ENCODE results near the gene PMVK.
"Not testable (repeated sequence)": the region's sequence is repeated elsewhere in the genome, so short reads cannot be mapped to it uniquely, and the experiment has no call there.

PMVK gene

DNA sequence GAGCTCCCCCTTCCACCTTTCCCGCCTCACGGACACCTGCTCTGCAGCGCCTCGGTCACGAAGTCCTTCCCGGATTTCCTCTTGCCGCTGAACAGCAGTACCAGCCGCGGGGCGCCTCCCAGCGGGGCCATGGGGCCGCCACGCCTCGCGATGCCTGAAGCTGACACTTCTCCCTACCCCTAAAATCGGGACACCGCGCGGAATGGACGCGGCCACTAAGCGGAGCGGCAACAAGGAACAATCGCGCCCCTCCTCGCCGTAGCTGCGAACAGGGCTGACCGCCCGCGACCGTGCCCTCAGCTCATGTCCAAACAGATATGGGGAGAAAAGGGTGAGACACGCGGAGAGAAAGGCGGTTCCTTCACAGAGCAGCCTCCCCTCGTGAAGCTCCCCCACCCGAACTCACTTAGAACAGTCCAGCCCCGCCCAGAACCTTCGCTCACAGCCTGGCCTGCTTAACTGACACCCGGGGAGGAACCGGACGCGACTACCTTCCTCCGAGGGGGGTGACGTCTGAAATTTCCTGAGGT lies at the start of gene PMVK:
PMVK (minus strand) TSS at position 165 of the 530 bp plus-strand sequence; CDS start at position 131, 34 bp downstream.
- H3K9me3 ChIP-seq (ENCODE audit: low read depth, low read length): no peaks in the 10 kb centered on the region
- peak; percentile 90 for DNase-seq (ENCODE audit: low read depth, low spot score)
- peak within 1 kb of the TSS; percentile 99 for H3K27ac ChIP-seq
- H3K36me3 ChIP-seq (ENCODE audit: insufficient read depth, low read length): no peaks in the 10 kb centered on the region
- TF ChIP-seq POLR2AphosphoS5 (IDR thresholded peaks at IDR 0.05; ENCODE audit: borderline replicate concordance, low read depth, low read length) (peak; percentile 78), EZH2 (IDR thresholded peaks at IDR 0.05) (no peak), FOXP2 (optimal IDR thresholded peaks at IDR 0.05; ENCODE audit: control extremely low read depth, extremely low read length, insufficient read depth) (no peak)
- peak within 1 kb of the TSS; percentile 99 for H3K9ac ChIP-seq (ENCODE audit: insufficient read length)
- H3K4me3 ChIP-seq: peak within 1 kb of the TSS; percentile 98

DNA sequence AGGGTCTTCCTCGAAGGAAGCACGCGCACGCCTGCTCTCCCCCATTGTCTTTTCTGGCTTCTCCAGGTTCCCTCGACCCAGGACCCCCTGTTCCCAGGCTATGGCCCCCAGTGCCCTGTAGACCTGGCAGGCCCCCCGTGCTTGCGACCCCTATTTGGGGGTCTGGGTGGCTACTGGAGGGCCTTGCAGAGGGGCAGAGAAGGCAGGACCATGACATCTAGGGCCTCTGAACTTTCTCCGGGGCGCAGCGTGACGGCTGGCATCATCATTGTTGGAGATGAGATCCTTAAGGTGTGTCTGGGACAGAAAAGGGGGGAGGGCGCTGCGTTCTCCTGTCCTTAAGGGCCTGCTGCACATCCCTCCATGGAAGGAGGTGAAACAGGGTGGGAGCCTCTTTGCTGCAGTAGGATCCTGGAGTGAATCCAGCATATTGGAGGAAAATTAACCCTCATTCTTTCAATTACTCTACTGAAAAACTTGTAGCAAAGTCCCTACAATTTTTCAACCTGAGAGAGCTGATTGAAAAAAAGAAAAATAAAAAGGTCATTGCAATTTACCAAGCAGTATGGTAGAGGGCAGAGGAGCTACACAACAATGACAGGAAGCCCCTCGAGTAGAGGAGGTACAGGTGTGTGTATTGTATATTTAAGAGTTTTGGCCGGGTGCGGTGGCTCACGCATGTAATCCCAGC lies 47.4 kb upstream of the PMVK start:
- Histone ChIP-seq H3K9me3 (ENCODE audit: low read depth, low read length) (no peaks in the 10 kb centered on the region), H3K4me3 (peak overlapping the region; percentile 84), H3K9ac (ENCODE audit: insufficient read length) (peak overlapping the region; percentile 93), H3K36me3 (ENCODE audit: insufficient read depth, low read length) (peaks cover 47% of the 10 kb centered on the region), H3K27ac (peak overlapping the region; percentile 58)
- DNase-seq (ENCODE audit: low read depth, low spot score): no peak
- TF ChIP-seq FOXP2 (optimal IDR thresholded peaks at IDR 0.05; ENCODE audit: control extremely low read depth, extremely low read length, insufficient read depth) (no peak), POLR2AphosphoS5 (IDR thresholded peaks at IDR 0.05; ENCODE audit: borderline replicate concordance, low read depth, low read length) (no peak), EZH2 (IDR thresholded peaks at IDR 0.05) (no peak)

DNA sequence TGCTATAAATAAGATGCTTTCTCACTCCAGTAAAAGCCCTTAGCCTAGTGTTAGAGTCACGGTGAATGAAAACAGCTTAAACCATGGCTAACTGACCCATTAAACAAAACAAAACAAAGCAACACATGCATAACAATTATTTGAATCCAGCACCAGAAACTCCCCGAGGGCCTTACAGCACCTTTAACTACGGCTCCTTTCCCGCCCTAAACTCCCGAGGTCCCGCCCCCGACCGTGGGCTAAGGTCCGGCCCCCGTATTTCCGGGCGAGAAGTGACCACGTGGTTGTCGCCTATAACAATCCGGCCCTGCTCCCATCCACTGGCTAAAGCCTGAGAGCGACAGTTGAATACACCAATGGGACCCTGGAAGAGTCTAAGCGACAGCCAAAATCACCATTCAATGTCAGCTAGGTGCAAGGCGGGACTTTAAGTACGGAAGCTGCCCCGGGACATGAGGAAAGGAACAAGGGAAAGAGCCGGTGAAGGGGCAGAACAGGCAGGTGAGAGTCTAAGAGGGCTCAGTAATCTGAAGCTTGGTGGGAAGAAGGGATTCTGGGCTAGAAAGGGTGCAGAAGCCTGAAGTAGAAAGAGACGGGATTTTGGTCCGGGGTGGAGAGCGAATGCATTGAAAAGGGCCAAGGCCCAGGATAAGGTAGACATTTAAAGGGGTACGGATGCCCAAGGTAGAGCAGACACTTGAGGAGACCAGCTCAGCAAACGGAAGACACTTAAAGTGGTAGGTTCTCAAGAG lies 46.6 kb upstream of the PMVK start, which contains the start of gene FLAD1:
FLAD1 (plus strand) TSS at position 448 of the 752 bp plus-strand sequence. CDS start 351 bp downstream, outside the sequence.
- Histone ChIP-seq H3K9ac (ENCODE audit: insufficient read length) (peak within 1 kb of the TSS; percentile 93), H3K4me3 (peak within 1 kb of the TSS; percentile 84), H3K36me3 (ENCODE audit: insufficient read depth, low read length) (peaks cover 45% of the 10 kb centered on the region), H3K27ac (peak within 1 kb of the TSS; percentile 90), H3K9me3 (ENCODE audit: low read depth, low read length) (no peaks in the 10 kb centered on the region)
- peak; percentile 100 for DNase-seq (ENCODE audit: low read depth, low spot score)
- TF ChIP-seq EZH2 (IDR thresholded peaks at IDR 0.05): no peak
- TF ChIP-seq POLR2AphosphoS5 (IDR thresholded peaks at IDR 0.05; ENCODE audit: borderline replicate concordance, low read depth, low read length): peak; percentile 68; the same call in 1 of the 2 replicates

DNA sequence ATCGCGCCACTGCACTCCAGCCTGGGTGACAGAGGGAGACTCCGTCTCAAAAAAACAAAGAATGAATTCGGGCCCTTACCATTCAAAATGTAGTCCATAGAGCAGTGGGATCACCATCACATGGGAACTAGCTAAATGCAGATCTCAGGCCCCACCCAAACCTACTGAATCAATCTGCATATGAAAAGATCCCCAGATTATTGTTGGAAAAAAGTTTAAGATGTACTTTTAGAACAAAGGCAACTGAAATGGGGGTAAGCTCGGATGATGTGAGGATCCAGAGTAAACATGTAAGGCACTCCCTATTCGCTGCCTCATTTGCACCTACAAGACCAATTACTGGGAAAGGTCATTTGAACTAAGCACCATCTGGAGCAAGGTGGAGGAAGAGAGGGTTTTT lies 45.8 kb upstream of the PMVK start:
- DNase-seq (ENCODE audit: low read depth, low spot score): no peak
- Histone ChIP-seq H3K9ac (ENCODE audit: insufficient read length) (peak overlapping the region; percentile 92), H3K27ac (peak overlapping the region; percentile 90), H3K9me3 (ENCODE audit: low read depth, low read length) (no peaks in the 10 kb centered on the region), H3K36me3 (ENCODE audit: insufficient read depth, low read length) (peaks cover 45% of the 10 kb centered on the region), H3K4me3 (peak overlapping the region; percentile 84)
- no peak for TF ChIP-seq POLR2AphosphoS5 (IDR thresholded peaks at IDR 0.05; ENCODE audit: borderline replicate concordance, low read depth, low read length)
- no peak for TF ChIP-seq EZH2 (IDR thresholded peaks at IDR 0.05)
- no peak for TF ChIP-seq FOXP2 (optimal IDR thresholded peaks at IDR 0.05; ENCODE audit: control extremely low read depth, extremely low read length, insufficient read depth)

DNA sequence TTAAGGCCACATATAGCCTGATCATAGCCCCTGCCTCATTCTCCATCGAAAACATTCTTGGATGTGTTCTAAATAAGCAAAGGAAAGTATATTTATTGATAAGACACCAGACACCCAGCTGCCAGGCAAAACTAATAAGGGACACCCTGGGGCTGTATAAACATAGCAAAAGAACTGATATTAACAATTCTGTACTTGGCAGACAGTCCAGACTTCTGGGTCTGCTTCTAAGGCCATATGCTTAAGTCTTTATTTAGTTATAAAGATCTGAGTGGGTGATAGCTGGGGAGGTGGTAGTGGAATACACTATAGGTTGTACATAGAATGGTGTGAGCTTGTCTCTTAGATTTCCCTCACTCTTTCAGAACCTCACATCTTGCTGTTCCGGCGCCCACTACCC lies 41.8 kb upstream of the PMVK start:
- Histone ChIP-seq H3K36me3 (ENCODE audit: insufficient read depth, low read length) (peaks cover 45% of the 10 kb centered on the region), H3K9ac (ENCODE audit: insufficient read length) (no peak overlapping the region), H3K9me3 (ENCODE audit: low read depth, low read length) (no peaks in the 10 kb centered on the region), H3K4me3 (no peak overlapping the region), H3K27ac (0 out of 2 replicates have a peak overlapping the region, but pooled peaks have one; percentile 1)
- TF ChIP-seq POLR2AphosphoS5 (IDR thresholded peaks at IDR 0.05; ENCODE audit: borderline replicate concordance, low read depth, low read length): no peak
- no peak for TF ChIP-seq EZH2 (IDR thresholded peaks at IDR 0.05)
- no peak for TF ChIP-seq FOXP2 (optimal IDR thresholded peaks at IDR 0.05; ENCODE audit: control extremely low read depth, extremely low read length, insufficient read depth)
- DNase-seq (ENCODE audit: low read depth, low spot score): no peak

DNA sequence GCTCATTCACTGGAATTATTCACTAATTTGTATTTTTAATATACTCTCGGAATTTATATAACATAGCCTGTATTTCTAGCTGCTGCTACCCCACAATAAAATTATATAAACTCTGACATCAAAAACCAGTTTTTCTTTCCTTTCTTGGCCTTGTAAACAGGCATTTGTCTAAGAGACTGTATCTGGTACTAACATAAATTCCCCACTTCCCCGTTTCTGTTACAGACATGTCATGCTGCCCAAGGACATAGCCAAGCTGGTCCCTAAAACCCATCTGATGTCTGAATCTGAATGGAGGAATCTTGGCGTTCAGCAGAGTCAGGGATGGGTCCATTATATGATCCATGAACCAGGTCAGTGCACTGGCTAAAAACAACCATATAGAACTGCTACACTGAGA lies 41.2 kb upstream of the PMVK start:
- H3K9ac ChIP-seq (ENCODE audit: insufficient read length): peak overlapping the region; percentile 31
- not testable (repeated sequence) for DNase-seq (ENCODE audit: low read depth, low spot score); H3K4me3 ChIP-seq; H3K9me3 ChIP-seq (ENCODE audit: low read depth, low read length)
- H3K36me3 ChIP-seq (ENCODE audit: insufficient read depth, low read length): peaks cover 45% of the 10 kb centered on the region
- H3K27ac ChIP-seq: peak overlapping the region; percentile 45

DNA sequence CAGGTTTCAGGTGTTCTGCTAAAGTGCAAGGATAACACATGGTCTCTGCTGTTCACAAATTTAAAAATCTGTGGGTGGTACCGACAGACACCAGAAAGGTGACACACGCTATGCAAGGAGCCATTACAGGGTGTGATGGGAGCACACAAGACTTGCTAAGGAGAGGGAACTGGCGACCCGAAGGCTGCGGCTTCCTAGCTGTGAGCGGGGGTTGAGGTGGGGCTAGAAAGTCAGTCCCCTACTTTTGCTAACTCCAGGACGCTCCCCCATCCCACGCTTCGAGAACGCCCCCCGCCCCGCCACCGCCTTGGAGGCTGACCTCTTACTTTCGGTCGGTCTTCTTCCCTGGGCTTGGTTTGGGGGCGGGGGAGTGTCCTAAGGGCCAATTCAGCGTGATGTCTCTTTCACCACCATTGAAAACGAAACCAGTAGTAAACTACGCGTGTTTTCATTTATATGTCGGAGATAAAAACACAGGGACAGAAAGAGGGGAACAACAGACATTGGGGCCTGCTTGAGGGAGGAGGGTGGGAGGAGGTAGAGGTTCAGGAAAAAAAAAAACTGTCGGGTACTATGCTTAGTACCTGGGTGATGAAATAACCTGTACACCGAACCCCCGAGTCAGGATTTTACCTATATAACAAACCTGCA lies 39.0 kb upstream of the PMVK start:
- Histone ChIP-seq H3K9me3 (ENCODE audit: low read depth, low read length) (no peaks in the 10 kb centered on the region), H3K36me3 (ENCODE audit: insufficient read depth, low read length) (peaks cover 35% of the 10 kb centered on the region), H3K9ac (ENCODE audit: insufficient read length) (peak overlapping the region; percentile 91), H3K27ac (peak overlapping the region; percentile 95), H3K4me3 (peak overlapping the region; percentile 97)
- DNase-seq (ENCODE audit: low read depth, low spot score): no peak
- TF ChIP-seq FOXP2 (optimal IDR thresholded peaks at IDR 0.05; ENCODE audit: control extremely low read depth, extremely low read length, insufficient read depth) (no peak), POLR2AphosphoS5 (IDR thresholded peaks at IDR 0.05; ENCODE audit: borderline replicate concordance, low read depth, low read length) (no peak), EZH2 (IDR thresholded peaks at IDR 0.05) (no peak)

DNA sequence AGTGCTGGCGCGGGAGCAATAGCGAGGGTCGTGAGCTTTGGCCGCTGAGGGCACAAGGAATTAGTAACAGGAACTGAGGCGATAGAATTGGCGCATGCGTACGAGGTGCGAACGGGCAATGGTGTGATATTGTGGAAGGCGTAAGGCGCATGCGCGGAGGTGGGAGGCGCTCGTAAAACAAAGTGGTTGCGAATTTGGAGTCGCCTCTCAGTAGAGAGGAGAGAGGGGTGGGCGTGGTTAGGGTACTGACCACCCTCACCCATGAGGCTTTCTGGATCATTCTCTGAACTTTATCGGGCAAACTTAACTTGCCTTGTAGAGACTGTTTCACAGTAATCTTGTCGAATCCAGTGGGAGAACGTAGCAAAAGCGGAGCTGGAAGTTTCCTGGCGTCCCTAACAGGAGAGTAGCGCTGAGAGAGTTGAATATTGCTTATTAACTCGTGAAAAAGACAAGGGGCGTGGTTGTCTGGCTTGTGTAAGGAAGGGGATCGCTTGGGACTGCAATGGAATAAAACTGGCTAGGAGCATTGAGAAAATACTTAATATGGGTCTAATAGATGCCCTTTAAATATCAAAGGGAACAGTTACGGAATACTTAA lies 38.4 kb upstream of the PMVK start:
- Histone ChIP-seq H3K9ac (ENCODE audit: insufficient read length) (peak overlapping the region; percentile 91), H3K27ac (peak overlapping the region; percentile 95), H3K4me3 (peak overlapping the region; percentile 97), H3K36me3 (ENCODE audit: insufficient read depth, low read length) (peaks cover 30% of the 10 kb centered on the region), H3K9me3 (ENCODE audit: low read depth, low read length) (no peaks in the 10 kb centered on the region)
- peak; percentile 92 for DNase-seq (ENCODE audit: low read depth, low spot score)
- TF ChIP-seq EZH2 (IDR thresholded peaks at IDR 0.05) (no peak), POLR2AphosphoS5 (IDR thresholded peaks at IDR 0.05; ENCODE audit: borderline replicate concordance, low read depth, low read length) (peak; percentile 80)
